Kidney (tissue), 14 donors: ENCODE data around the gene KLK7. TPM values are rescaled to one million over a fixed set of nuclear protein-coding genes. Genes with fewer than 3 reads are reported as not detected.
A peak's percentile ranks its signal among the peaks of the same experiment; 100 is the strongest.

Source experiments
- DNase-seq, 5 donors: peaks; one replicate each; pipeline ENCODE4 v3.0.0-alpha.2; 2013 to 2020
- FAIRE-seq: peaks from 2 replicates; lab custom pipeline; 2012; peaks lifted over from hg19 to GRCh38; lab: Jason Lieb, UNC
- H3K27ac ChIP-seq, 2 donors: one replicate each; pipeline ENCODE4 v1.7.0; 2013; ENCODE audit warnings: low read depth in 2 of 2, low read length in 2 of 2, inconsistent platforms in 1 of 2
- H3K27me3 ChIP-seq: one replicate; pipeline ENCODE4 v1.7.1; 2013; ENCODE audit warnings: low read length, inconsistent platforms; ENCODE audit not compliant: control insufficient read depth, insufficient read depth
- H3K36me3 ChIP-seq, 3 donors: one replicate each; pipeline versions ENCODE4 v1.7.0 to v1.7.1; 2013; ENCODE audit warnings: low read length in 3 of 3, control low read depth in 1 of 3, inconsistent platforms in 1 of 3; ENCODE audit not compliant: insufficient read depth in 3 of 3, control insufficient read depth in 2 of 3
- H3K4me1 ChIP-seq, 3 donors: one replicate each; pipeline versions ENCODE4 v1.7.0 to v1.7.1; 2013; ENCODE audit warnings: low read length in 3 of 3, inconsistent platforms in 1 of 3, low read depth in 1 of 3; ENCODE audit not compliant: control insufficient read depth in 2 of 3, insufficient read depth in 2 of 3
- H3K4me3 ChIP-seq, 3 donors: one replicate each; pipeline versions ENCODE4 v1.7.0 to v1.8.1; 2013; ENCODE audit warnings: low read length in 3 of 3, control low read depth in 1 of 3, inconsistent platforms in 1 of 3
- H3K9ac ChIP-seq, 3 donors: one replicate each; pipeline versions ENCODE4 v1.7.0 to v1.7.1; 2013; ENCODE audit warnings: low read length in 3 of 3, control low read depth in 1 of 3, inconsistent platforms in 1 of 3
- H3K9me3 ChIP-seq, 3 donors: one replicate each; pipeline versions ENCODE4 v1.7.0 to v1.7.1; 2013; ENCODE audit warnings: low read length in 3 of 3, control low read depth in 1 of 3, inconsistent platforms in 1 of 3; ENCODE audit not compliant: control insufficient read depth in 2 of 3, insufficient read depth in 1 of 3
- intact Hi-C: fragments of 100-400 bp; cut with DNase I; formaldehyde crosslinking; loops from one replicate; pipeline ENCODE4 v1.11.1; 2022
- polyA plus RNA-seq: library from polyadenylated mRNA; stranded (reverse); fragments of 350-450 nt; fragmentation: Illumina TruSeq; extraction: RNeasy Lipid Tissue Mini Kit (QIAGEN cat#74804); gene quantifications from one replicate; pipeline ENCODE4 v1.2.3, GENCODE V29; 2014; ENCODE audit warnings: low read depth, low replicate concordance; ENCODE audit not compliant: insufficient read depth
- total RNA-seq: library from RNA; stranded (reverse); fragmentation: NEBNext Ultra II Directional; extraction: Animal tissue kit (Norgen Biotek cat#: 25700); gene quantifications from one replicate; pipeline ENCODE4 v1.2.1, GENCODE V29; 2021
- TF ChIP-seq, protein P1 (sequence below): IDR thresholded peaks from 3 replicates; pipeline ENCODE4 v1.5.1; 2012; ENCODE audit warnings: mild to moderate bottlenecking, moderate library complexity, borderline replicate concordance; ENCODE audit not compliant: insufficient read depth; ENCODE audit errors: extremely low read depth
- donor health status: control.
- donor health status: control.
- donor health status: control.
- donor health status: control.
- donor health status: control.
- donor health status: DM: yes; HTN: yes; CAD: no.
- donor health status: Normal renal cell carcinoma (clear cell type).

KLK7 gene
- total and polyA plus RNA-seq, 2 donors from 2014 or later = 1.0 to 22.5 TPM

DNA sequence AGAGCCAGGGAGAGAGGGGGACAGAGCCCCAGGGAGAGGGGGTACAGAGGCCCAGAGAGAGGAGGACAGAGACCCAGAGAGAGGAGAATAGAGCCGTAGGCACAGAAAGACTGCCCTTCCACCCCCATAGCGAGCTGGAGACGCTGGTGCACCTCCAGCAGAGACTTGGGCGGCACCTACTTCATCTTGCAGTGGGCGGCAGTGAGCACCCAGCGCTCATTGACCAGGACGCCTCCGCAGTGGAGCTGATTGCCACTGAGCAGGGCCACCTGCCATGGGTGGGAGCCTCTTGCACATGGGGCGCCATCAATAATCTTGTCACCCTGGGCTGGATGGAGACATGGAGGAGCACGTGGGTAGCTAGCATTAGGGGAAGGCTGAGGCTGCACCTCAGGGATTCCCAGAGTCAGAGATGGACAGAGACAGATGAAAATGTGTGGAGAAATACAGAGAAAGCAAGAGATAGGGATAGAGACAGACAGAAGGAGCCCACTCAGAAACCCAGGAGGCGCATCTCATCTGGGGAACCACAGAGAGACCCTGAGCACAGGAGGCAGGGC lies 2.0 kb downstream of the KLK7 start:
- H3K9ac ChIP-seq = no peak overlapping the region
- no peaks in the 10 kb centered on the region for H3K27me3 ChIP-seq
- TF ChIP-seq, protein P1, sequence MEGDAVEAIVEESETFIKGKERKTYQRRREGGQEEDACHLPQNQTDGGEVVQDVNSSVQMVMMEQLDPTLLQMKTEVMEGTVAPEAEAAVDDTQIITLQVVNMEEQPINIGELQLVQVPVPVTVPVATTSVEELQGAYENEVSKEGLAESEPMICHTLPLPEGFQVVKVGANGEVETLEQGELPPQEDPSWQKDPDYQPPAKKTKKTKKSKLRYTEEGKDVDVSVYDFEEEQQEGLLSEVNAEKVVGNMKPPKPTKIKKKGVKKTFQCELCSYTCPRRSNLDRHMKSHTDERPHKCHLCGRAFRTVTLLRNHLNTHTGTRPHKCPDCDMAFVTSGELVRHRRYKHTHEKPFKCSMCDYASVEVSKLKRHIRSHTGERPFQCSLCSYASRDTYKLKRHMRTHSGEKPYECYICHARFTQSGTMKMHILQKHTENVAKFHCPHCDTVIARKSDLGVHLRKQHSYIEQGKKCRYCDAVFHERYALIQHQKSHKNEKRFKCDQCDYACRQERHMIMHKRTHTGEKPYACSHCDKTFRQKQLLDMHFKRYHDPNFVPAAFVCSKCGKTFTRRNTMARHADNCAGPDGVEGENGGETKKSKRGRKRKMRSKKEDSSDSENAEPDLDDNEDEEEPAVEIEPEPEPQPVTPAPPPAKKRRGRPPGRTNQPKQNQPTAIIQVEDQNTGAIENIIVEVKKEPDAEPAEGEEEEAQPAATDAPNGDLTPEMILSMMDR = no peak
- H3K27ac ChIP-seq = no peak overlapping the region
- DNase-seq (no peak), FAIRE-seq (no peak)
- intact Hi-C loops = no loop called here
- no peak overlapping the region for H3K4me3 ChIP-seq
- no peaks in the 10 kb centered on the region for H3K9me3 ChIP-seq
- no peaks in the 10 kb centered on the region for H3K4me1 ChIP-seq
- H3K36me3 ChIP-seq = no peaks in the 10 kb centered on the region

DNA sequence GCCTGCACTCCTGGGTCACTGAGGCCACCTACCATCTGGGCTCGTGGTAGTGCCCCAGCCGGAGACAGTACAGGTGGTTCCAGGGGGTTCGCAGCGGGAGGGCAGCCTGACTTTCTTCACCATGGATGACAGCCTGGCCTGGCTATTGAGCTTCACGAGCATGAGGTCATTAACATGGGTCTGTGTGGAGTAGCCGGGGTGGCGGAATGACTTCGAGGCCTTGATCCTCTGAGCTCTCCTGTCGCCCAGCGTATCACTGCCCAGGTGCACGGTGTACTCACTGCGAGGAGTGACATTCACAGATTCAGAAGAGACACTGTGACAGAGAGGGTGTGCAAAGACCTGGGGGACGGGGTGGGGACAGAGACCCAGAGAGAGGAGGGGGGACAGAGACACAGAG lies 3.5 kb downstream of the KLK7 start:
- intact Hi-C loops = no loop called here
- Histone ChIP-seq H3K36me3 (no peaks in the 10 kb centered on the region), H3K27ac (no peak overlapping the region), H3K27me3 (no peaks in the 10 kb centered on the region), H3K9me3 (no peaks in the 10 kb centered on the region), H3K4me3 (no peak overlapping the region), H3K4me1 (no peaks in the 10 kb centered on the region), H3K9ac (no peak overlapping the region)
- peak in 1 of 5 donors; percentile 13 for DNase-seq
- no peak for FAIRE-seq
- TF ChIP-seq, protein P1 = no peak

DNA sequence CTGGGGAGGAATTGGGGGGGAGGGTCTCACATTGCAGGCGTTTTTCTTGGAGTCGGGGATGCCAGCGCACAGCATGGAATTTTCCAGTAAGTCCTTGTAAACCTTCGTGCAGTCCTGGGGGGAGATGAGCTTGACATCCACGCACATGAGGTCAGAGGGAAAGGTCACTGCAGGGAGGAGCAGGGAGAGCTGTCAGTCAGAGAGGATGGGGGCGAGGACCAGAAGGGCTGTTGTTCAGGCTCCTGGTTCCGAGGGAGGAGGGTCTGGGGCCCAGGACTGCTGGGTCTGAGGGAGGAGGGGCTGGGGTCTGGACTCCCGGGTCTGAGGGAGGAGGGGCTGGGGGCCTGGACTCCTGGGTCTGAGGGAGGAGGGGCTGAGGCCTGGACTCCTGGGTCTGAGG lies 4.0 kb downstream of the KLK7 start:
- Histone ChIP-seq H3K27me3 (no peaks in the 10 kb centered on the region), H3K36me3 (no peaks in the 10 kb centered on the region), H3K4me3 (no peak overlapping the region), H3K27ac (no peak overlapping the region), H3K9me3 (no peaks in the 10 kb centered on the region), H3K4me1 (no peaks in the 10 kb centered on the region), H3K9ac (no peak overlapping the region)
- intact Hi-C loops = no loop called here
- no peak for DNase-seq
- TF ChIP-seq, protein P1 = no peak
- FAIRE-seq = no peak
